ENCODE data around the gene SLC25A1.

The SLC25A1 gene

GRCh38 chr22:19134176-19134831 is 44.2 kb downstream of the SLC25A1 start:
- no peaks in the 10 kb centered on the region for H3K4me1 ChIP-seq (ENCODE audit: control insufficient read depth, insufficient read depth, low read depth, low read length)

DNA sequence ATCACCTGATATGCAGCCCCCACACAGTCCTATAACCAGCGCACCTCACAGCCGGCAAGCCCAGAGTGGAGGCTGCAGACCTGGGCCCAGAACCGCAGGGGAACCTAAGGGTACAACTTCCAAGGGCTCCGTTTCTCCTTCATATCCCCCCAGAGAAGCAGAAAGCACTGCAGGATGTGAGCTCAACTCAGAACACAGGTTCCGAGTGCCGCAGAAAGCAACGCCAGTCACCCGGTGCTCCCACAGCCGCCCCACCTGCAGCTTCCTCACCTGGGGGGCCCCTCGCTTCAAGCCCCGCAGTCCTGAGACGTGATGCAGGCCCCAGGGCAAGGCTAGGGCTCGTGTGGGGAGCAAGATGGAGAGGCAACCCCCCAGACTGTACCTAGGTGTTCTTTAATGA is 45.0 kb downstream of the SLC25A1 start:
- Histone ChIP-seq H3K4ac (ENCODE audit: low read depth in 1 of 2, low read length in 2 of 2) (no peak overlapping the region), H3K9ac (ENCODE audit: low read length) (no peak overlapping the region), H2AFZ (ENCODE audit: low read depth, low read length) (no peak overlapping the region), H3K4me3 (ENCODE audit: insufficient read depth in 1 of 2, low read depth in 1 of 2, low read length in 2 of 2) (no peak overlapping the region), H3K27me3 (ENCODE audit: control insufficient read depth in 1 of 2, insufficient read depth in 1 of 2, low read length in 2 of 2) (no peaks in the 10 kb centered on the region), H3K23ac (ENCODE audit: low read length in 2 of 2) (no peak overlapping the region), H2BK5ac (ENCODE audit: low read depth, low read length, poor library complexity, severe bottlenecking) (no peak overlapping the region), H2BK120ac (ENCODE audit: low read depth, low read length) (no peak overlapping the region), H3K4me1 (ENCODE audit: control insufficient read depth, insufficient read depth, low read depth, low read length) (no peaks in the 10 kb centered on the region), H4K8ac (ENCODE audit: low read length) (no peak overlapping the region), H3K27ac (ENCODE audit: low read length, poor library complexity, severe bottlenecking) (no peak overlapping the region), H2BK15ac (ENCODE audit: low read depth, poor library complexity, severe bottlenecking) (no peak overlapping the region), H2AK5ac (ENCODE audit: low read length, severe bottlenecking) (no peak overlapping the region), H3K18ac (ENCODE audit: low read depth in 1 of 2, low read length in 2 of 2) (no peak overlapping the region), H3K14ac (ENCODE audit: low read length in 2 of 2) (no peak overlapping the region), H3K36me3 (ENCODE audit: control insufficient read depth in 1 of 2, insufficient read depth in 2 of 2, low read depth in 1 of 2, low read length in 2 of 2) (peaks cover 66 to 69% of the 10 kb centered on the region in 2 experiments), H3K9me3 (ENCODE audit: control insufficient read depth, low read length) (no peaks in the 10 kb centered on the region), H3K4me2 (ENCODE audit: low read length, poor library complexity, severe bottlenecking) (no peak overlapping the region), H2BK12ac (ENCODE audit: low read length in 2 of 2) (no peak overlapping the region), H3K79me1 (replicated peaks; ENCODE audit: low read length, poor library complexity, severe bottlenecking) (peaks cover 26% of the 10 kb centered on the region), H4K91ac (ENCODE audit: low read length) (no peak overlapping the region)
- WGBS = 95% methylated on average over 13 of the region's 13 CpGs
- DNase-seq = no peak

More at GRCh38 chr22:19134176-19134831, 44.2 kb downstream of the SLC25A1 start:
- Histone ChIP-seq H4K91ac (ENCODE audit: low read length) (no peak overlapping the region), H3K27ac (ENCODE audit: low read length, poor library complexity, severe bottlenecking) (no peak overlapping the region), H3K36me3 (ENCODE audit: control insufficient read depth in 1 of 2, insufficient read depth in 2 of 2, low read depth in 1 of 2, low read length in 2 of 2) (peaks cover 73 to 77% of the 10 kb centered on the region in 2 experiments), H2AK5ac (ENCODE audit: low read length, severe bottlenecking) (no peak overlapping the region), H3K23ac (ENCODE audit: low read length in 2 of 2) (no peak overlapping the region), H3K4me2 (ENCODE audit: low read length, poor library complexity, severe bottlenecking) (no peak overlapping the region), H3K14ac (ENCODE audit: low read length in 2 of 2) (no peak overlapping the region), H2BK120ac (ENCODE audit: low read depth, low read length) (no peak overlapping the region), H2BK15ac (ENCODE audit: low read depth, poor library complexity, severe bottlenecking) (no peak overlapping the region), H3K79me1 (replicated peaks; ENCODE audit: low read length, poor library complexity, severe bottlenecking) (peaks cover 33% of the 10 kb centered on the region), H3K9ac (ENCODE audit: low read length) (no peak overlapping the region), H3K18ac (ENCODE audit: low read depth in 1 of 2, low read length in 2 of 2) (no peak overlapping the region), H3K4ac (ENCODE audit: low read depth in 1 of 2, low read length in 2 of 2) (no peak overlapping the region), H2BK5ac (ENCODE audit: low read depth, low read length, poor library complexity, severe bottlenecking) (no peak overlapping the region), H2AFZ (ENCODE audit: low read depth, low read length) (no peak overlapping the region), H3K9me3 (ENCODE audit: control insufficient read depth, low read length) (no peaks in the 10 kb centered on the region), H2BK12ac (ENCODE audit: low read length in 2 of 2) (no peak overlapping the region), H3K27me3 (ENCODE audit: control insufficient read depth in 1 of 2, insufficient read depth in 1 of 2, low read length in 2 of 2) (no peaks in the 10 kb centered on the region), H3K4me3 (ENCODE audit: insufficient read depth in 1 of 2, low read depth in 1 of 2, low read length in 2 of 2) (no peak overlapping the region), H4K8ac (ENCODE audit: low read length) (no peak overlapping the region)
- 97% methylated on average over 21 of the region's 21 CpGs for WGBS
- no peak for DNase-seq

- no peak overlapping the region for H2BK12ac ChIP-seq (ENCODE audit: low read length in 2 of 2)
- H3K23ac ChIP-seq (ENCODE audit: low read length in 2 of 2) = no peak overlapping the region
- no peak for DNase-seq
- H2BK120ac ChIP-seq (ENCODE audit: low read depth, low read length) = no peak overlapping the region
- H2BK15ac ChIP-seq (ENCODE audit: low read depth, poor library complexity, severe bottlenecking) = no peak overlapping the region
- 94% methylated on average over 7 of the region's 9 CpGs for WGBS
- H2AFZ ChIP-seq (ENCODE audit: low read depth, low read length) = no peak overlapping the region
- no peak overlapping the region for H3K9ac ChIP-seq (ENCODE audit: low read length)
- no peak overlapping the region for H3K4ac ChIP-seq (ENCODE audit: low read depth in 1 of 2, low read length in 2 of 2)
- H3K9me3 ChIP-seq (ENCODE audit: control insufficient read depth, low read length) = no peaks in the 10 kb centered on the region
- H3K79me1 ChIP-seq (replicated peaks; ENCODE audit: low read length, poor library complexity, severe bottlenecking) = peaks cover 19% of the 10 kb centered on the region
- no peak overlapping the region for H3K4me2 ChIP-seq (ENCODE audit: low read length, poor library complexity, severe bottlenecking)
- no peaks in the 10 kb centered on the region for H3K4me1 ChIP-seq (ENCODE audit: control insufficient read depth, insufficient read depth, low read depth, low read length)
- no peak overlapping the region for H3K18ac ChIP-seq (ENCODE audit: low read depth in 1 of 2, low read length in 2 of 2)
- no peak overlapping the region for H3K27ac ChIP-seq (ENCODE audit: low read length, poor library complexity, severe bottlenecking)
- no peak overlapping the region for H3K4me3 ChIP-seq (ENCODE audit: insufficient read depth in 1 of 2, low read depth in 1 of 2, low read length in 2 of 2)
- H3K27me3 ChIP-seq (ENCODE audit: control insufficient read depth in 1 of 2, insufficient read depth in 1 of 2, low read length in 2 of 2) = no peaks in the 10 kb centered on the region
- H3K36me3 ChIP-seq (ENCODE audit: control insufficient read depth in 1 of 2, insufficient read depth in 2 of 2, low read depth in 1 of 2, low read length in 2 of 2) = peaks cover 59 to 62% of the 10 kb centered on the region in 2 experiments
- no peak overlapping the region for H2BK5ac ChIP-seq (ENCODE audit: low read depth, low read length, poor library complexity, severe bottlenecking)
- no peak overlapping the region for H2AK5ac ChIP-seq (ENCODE audit: low read length, severe bottlenecking)
- no peak overlapping the region for H4K91ac ChIP-seq (ENCODE audit: low read length)
- no peak overlapping the region for H4K8ac ChIP-seq (ENCODE audit: low read length)
- no peak overlapping the region for H3K14ac ChIP-seq (ENCODE audit: low read length in 2 of 2)
Measured at GRCh38 chr22:19132693-19133400, 45.7 kb downstream of the SLC25A1 start.

DNA sequence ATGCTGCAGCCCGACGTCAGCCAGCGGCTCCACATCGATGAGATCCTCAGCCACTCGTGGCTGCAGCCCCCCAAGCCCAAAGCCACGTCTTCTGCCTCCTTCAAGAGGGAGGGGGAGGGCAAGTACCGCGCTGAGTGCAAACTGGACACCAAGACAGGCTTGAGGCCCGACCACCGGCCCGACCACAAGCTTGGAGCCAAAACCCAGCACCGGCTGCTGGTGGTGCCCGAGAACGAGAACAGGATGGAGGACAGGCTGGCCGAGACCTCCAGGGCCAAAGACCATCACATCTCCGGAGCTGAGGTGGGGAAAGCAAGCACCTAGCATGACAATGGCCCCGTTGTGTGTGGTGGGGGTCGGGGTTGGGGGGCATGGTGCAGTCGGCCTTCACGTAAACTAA is 46.4 kb downstream of the SLC25A1 start:
- Histone ChIP-seq H3K4me1 (ENCODE audit: control insufficient read depth, insufficient read depth, low read depth, low read length) (no peaks in the 10 kb centered on the region), H3K9ac (ENCODE audit: low read length) (no peak overlapping the region), H4K91ac (ENCODE audit: low read length) (no peak overlapping the region), H2BK15ac (ENCODE audit: low read depth, poor library complexity, severe bottlenecking) (no peak overlapping the region), H2BK12ac (ENCODE audit: low read length in 2 of 2) (no peak overlapping the region), H2BK120ac (ENCODE audit: low read depth, low read length) (no peak overlapping the region), H2AFZ (ENCODE audit: low read depth, low read length) (no peak overlapping the region), H3K36me3 (ENCODE audit: control insufficient read depth in 1 of 2, insufficient read depth in 2 of 2, low read depth in 1 of 2, low read length in 2 of 2) (peaks cover 52 to 55% of the 10 kb centered on the region in 2 experiments), H3K9me3 (ENCODE audit: control insufficient read depth, low read length) (no peaks in the 10 kb centered on the region), H3K4me3 (ENCODE audit: insufficient read depth in 1 of 2, low read depth in 1 of 2, low read length in 2 of 2) (no peak overlapping the region), H3K14ac (ENCODE audit: low read length in 2 of 2) (no peak overlapping the region), H3K27ac (ENCODE audit: low read length, poor library complexity, severe bottlenecking) (no peak overlapping the region), H4K8ac (ENCODE audit: low read length) (no peak overlapping the region), H3K4me2 (ENCODE audit: low read length, poor library complexity, severe bottlenecking) (no peak overlapping the region), H3K79me1 (replicated peaks; ENCODE audit: low read length, poor library complexity, severe bottlenecking) (peaks cover 16% of the 10 kb centered on the region), H3K4ac (ENCODE audit: low read depth in 1 of 2, low read length in 2 of 2) (no peak overlapping the region), H3K23ac (ENCODE audit: low read length in 2 of 2) (no peak overlapping the region), H2BK5ac (ENCODE audit: low read depth, low read length, poor library complexity, severe bottlenecking) (no peak overlapping the region), H3K27me3 (ENCODE audit: control insufficient read depth in 1 of 2, insufficient read depth in 1 of 2, low read length in 2 of 2) (no peaks in the 10 kb centered on the region), H2AK5ac (ENCODE audit: low read length, severe bottlenecking) (no peak overlapping the region), H3K18ac (ENCODE audit: low read depth in 1 of 2, low read length in 2 of 2) (no peak overlapping the region)
- no peak for DNase-seq
- WGBS = 96% methylated on average over 20 of the region's 20 CpGs
